SK-N-SH treated with all-trans-retinoic acid at 6 μM for 48 hours (cell line): ENCODE measurements around the gene CNTNAP2.

Source experiments
- ARNTL ChIP-seq: fragments of 450-650 bp; formaldehyde crosslinking; IDR thresholded peaks from 2 replicates; pipeline ENCODE4 v1.5.0; 2020; ENCODE audit warnings: low read depth, mild to moderate bottlenecking, moderate library complexity, borderline replicate concordance
- GLIS3 ChIP-seq: fragments of 250-450 bp; sonication (Bioruptor Pico); IDR thresholded peaks from 2 replicates; pipeline ENCODE4 v1.5.0; 2020; ENCODE audit warnings: mild to moderate bottlenecking, moderate library complexity
- SNAI2 ChIP-seq: fragments of 250-450 bp; sonication (Bioruptor Pico); IDR thresholded peaks from 2 replicates; pipeline ENCODE4 v1.5.0; 2020; ENCODE audit warnings: mild to moderate bottlenecking, moderate library complexity
- ZFP30 ChIP-seq: fragments of 450-650 bp; formaldehyde crosslinking; IDR thresholded peaks from 2 replicates; pipeline ENCODE4 v1.5.0; 2022; ENCODE audit warnings: mild to moderate bottlenecking, moderate library complexity

DNA sequence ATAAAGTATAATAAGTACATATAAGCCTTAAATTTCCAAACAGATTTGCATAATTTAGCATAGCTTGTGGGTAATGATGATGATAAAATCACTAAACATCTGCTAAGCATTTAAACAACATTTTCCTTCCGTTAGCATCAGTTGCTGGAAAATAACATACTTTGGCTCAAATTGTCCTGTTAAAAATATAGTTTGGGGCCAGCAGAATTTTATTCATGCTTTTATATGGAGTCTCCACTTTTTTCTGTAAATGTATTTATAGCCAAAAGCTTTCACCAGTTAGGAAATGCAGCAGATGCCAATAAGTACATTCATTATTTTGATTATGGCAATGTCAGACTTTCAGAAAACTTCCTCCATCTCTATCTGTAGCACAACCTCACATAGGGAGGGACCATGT lies 107.2 kb downstream of the CNTNAP2 start:
- TF ChIP-seq ZFP30 (no peak), ARNTL (CRISPR knock-in tag) (no peak), GLIS3 (CRISPR knock-in tag) (no peak), SNAI2 (CRISPR knock-in tag) (no peak)
